Left ventricle myocardium inferior (tissue), 1 donor: ENCODE measurements around the gene PROCA1. TPM values are rescaled to one million over a fixed set of nuclear protein-coding genes. Genes with fewer than 3 reads are reported as not detected.

Experiments used
- DNase-seq: peaks from one replicate; pipeline ENCODE4 v3.0.0-alpha.2; 2020
- H3K27ac ChIP-seq: fragments of 200-600 bp; replicated peaks from 2 replicates; pipeline ENCODE4 v1.8.0; 2021
- H3K27me3 ChIP-seq: fragments of 200-600 bp; 2 replicates; pipeline ENCODE4 v1.8.0; 2021; ENCODE audit warnings: low read depth
- H3K36me3 ChIP-seq: fragments of 200-600 bp; 2 replicates; pipeline ENCODE4 v1.8.0; 2021
- H3K4me1 ChIP-seq: fragments of 200-600 bp; 2 replicates; pipeline ENCODE4 v1.8.0; 2021
- H3K4me3 ChIP-seq: fragments of 200-600 bp; 2 replicates; pipeline ENCODE4 v1.8.0; 2021; ENCODE audit warnings: mild to moderate bottlenecking, moderate library complexity
- H3K9me3 ChIP-seq: fragments of 200-600 bp; replicated peaks from 2 replicates; pipeline ENCODE4 v1.8.0; 2021
- CTCF ChIP-seq: fragments of 200-600 bp; IDR thresholded peaks from 2 replicates; pipeline ENCODE4 v1.8.0; 2021; ENCODE audit warnings: antibody characterized with exemption, mild to moderate bottlenecking, borderline replicate concordance
- intact Hi-C: fragments of 100-400 bp; cut with micrococcal nuclease; formaldehyde crosslinking; loops from one replicate; pipeline ENCODE4 v1.11.0; 2022
- total RNA-seq: library from RNA; stranded (reverse); fragmentation: NEBNext Ultra II Directional; extraction: Animal tissue kit (Norgen Biotek cat#: 25700); gene quantifications from one replicate; pipeline ENCODE4 v1.2.1, GENCODE V29; 2021
- donor health status: DM: no; HTN: yes; CAD: no; lungs with severe emphysema.

Gene PROCA1
- total RNA-seq, 1 donor from 2014 or later, result 1.3 TPM

GRCh38 chr17:28657756-28658155 is 53.9 kb downstream of the PROCA1 start:
- no peak for TF ChIP-seq CTCF
- intact Hi-C loops, result no loop called here
- H3K36me3 ChIP-seq, result peaks cover 30% of the 10 kb centered on the region

GRCh38 chr17:28655160-28655559 is 56.5 kb downstream of the PROCA1 start:
- intact Hi-C loops, result no loop called here
- no peaks in the 10 kb centered on the region for H3K9me3 ChIP-seq
- DNase-seq, result no peak
- no peak overlapping the region for H3K4me3 ChIP-seq
- no peak overlapping the region for H3K27ac ChIP-seq
- TF ChIP-seq CTCF, result no peak
- H3K4me1 ChIP-seq, result peaks cover 8% of the 10 kb centered on the region
- H3K36me3 ChIP-seq, result peaks cover 55% of the 10 kb centered on the region
- no peaks in the 10 kb centered on the region for H3K27me3 ChIP-seq

More at GRCh38 chr17:28657756-28658155, 53.9 kb downstream of the PROCA1 start:
- Histone ChIP-seq H3K4me3 (no peak overlapping the region), H3K27ac (peak overlapping the region; percentile 24), H3K27me3 (no peaks in the 10 kb centered on the region), H3K9me3 (no peaks in the 10 kb centered on the region), H3K4me1 (peaks cover 32% of the 10 kb centered on the region)
- no peak for DNase-seq

Other genes with a start within 250 kb of the PROCA1 start
- not detected for gene SLC13A2, start 238.2 kb downstream of the PROCA1 start, total RNA-seq
- gene FOXN1, start 205.5 kb downstream of the PROCA1 start, total RNA-seq, result not detected
- gene UNC119, start 159.3 kb downstream of the PROCA1 start, total RNA-seq, result 22.5 TPM
- gene PIGS, start 140.4 kb downstream of the PROCA1 start, total RNA-seq, result 38.2 TPM
- gene ALDOC, start 135.0 kb downstream of the PROCA1 start, total RNA-seq, result 329 TPM
- 1.0 TPM for gene SPAG5, start 112.9 kb downstream of the PROCA1 start, total RNA-seq
- 6.7 TPM for gene RSKR, start 97.7 kb downstream of the PROCA1 start, total RNA-seq
- 71.3 TPM for gene BLTP2, start 66.7 kb downstream of the PROCA1 start, total RNA-seq
- gene SDF2, start 50.0 kb downstream of the PROCA1 start, total RNA-seq, result 34.0 TPM
- 44.8 TPM for gene SUPT6H, start 49.7 kb downstream of the PROCA1 start, total RNA-seq
- 13.1 TPM for gene RAB34, start 6.0 kb upstream of the PROCA1 start, total RNA-seq
- gene RPL23A, start 8.1 kb upstream of the PROCA1 start, total RNA-seq, result 840 TPM
- gene TLCD1, start 14.3 kb upstream of the PROCA1 start, total RNA-seq, result 3.1 TPM
- gene NEK8, start 16.9 kb upstream of the PROCA1 start, total RNA-seq, result 1.4 TPM
- gene TRAF4, start 32.1 kb upstream of the PROCA1 start, total RNA-seq, result 3.5 TPM
- 17.5 TPM for gene FAM222B, start 130.9 kb upstream of the PROCA1 start, total RNA-seq
- gene ERAL1, start 143.1 kb upstream of the PROCA1 start, total RNA-seq, result 35.4 TPM
- 84.2 TPM for gene FLOT2, start 185.8 kb upstream of the PROCA1 start, total RNA-seq
- gene DHRS13, start 191.2 kb upstream of the PROCA1 start, total RNA-seq, result 3.1 TPM
- gene PHF12, start 239.6 kb upstream of the PROCA1 start, total RNA-seq, result 17.2 TPM